DMS114 treated with DMSO at 0.1 percent for 48 hours (cell line): ENCODE results near the gene GPR107.

Experiments used
- DNase-seq: peaks from one replicate; lab custom pipeline; 2025; ENCODE audit not compliant: unreplicated experiment; lab: John Stamatoyannopoulos, UW

GPR107 gene

GRCh38 chr9:130053109-130053503 is 600 bp upstream of the GPR107 start:
- DNase-seq: no peak

GRCh38 chr9:130054325-130054786 is 650 bp downstream of the GPR107 start:
- DNase-seq: no peak

DNA sequence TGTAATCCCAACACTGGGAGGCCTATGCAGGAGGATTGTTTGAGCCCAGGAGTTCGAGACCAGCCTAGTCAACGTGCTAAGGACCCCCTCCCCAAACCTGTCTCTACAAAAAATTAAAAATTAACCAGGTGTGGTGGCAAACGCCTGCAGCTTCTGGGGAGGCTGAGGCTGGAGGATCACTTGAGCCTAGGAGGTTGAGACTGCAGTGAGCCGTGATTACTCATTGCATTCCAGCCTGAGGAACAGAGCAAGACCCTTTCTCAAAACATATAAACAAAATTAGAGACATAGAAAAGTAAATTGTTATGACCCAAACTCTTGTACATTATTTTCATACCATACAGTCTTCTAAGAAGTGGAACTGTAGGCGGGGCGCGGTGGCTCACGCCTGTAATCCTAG is 1.1 kb downstream of the GPR107 start:
- no peak for DNase-seq

GRCh38 chr9:130058154-130058553 is 4.4 kb downstream of the GPR107 start:
- no peak for DNase-seq

- no peak for DNase-seq
Observed at GRCh38 chr9:130058887-130059286, 5.2 kb downstream of the GPR107 start.

DNA sequence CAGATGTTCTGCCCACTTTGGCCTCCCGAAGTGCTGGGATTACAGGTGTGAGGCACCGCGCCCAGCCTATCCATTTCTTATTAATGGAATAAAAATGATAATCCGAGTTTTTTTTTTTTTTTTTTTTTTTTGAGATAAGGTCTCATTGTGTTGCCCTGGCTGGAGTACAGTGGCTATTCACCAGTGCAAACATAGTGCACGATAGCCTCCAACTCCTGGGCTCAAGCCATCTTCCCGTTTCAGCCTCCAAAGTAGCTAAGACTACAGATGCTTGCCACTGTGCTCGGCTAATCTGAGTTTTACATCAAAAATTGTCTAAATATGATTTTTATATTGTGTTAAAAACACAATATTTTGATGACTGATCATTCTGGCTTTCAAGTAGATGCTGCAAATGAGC is 6.6 kb downstream of the GPR107 start:
- DNase-seq: no peak

- DNase-seq: no peak
Observed at GRCh38 chr9:130062750-130063149, 9.0 kb downstream of the GPR107 start.

DNA sequence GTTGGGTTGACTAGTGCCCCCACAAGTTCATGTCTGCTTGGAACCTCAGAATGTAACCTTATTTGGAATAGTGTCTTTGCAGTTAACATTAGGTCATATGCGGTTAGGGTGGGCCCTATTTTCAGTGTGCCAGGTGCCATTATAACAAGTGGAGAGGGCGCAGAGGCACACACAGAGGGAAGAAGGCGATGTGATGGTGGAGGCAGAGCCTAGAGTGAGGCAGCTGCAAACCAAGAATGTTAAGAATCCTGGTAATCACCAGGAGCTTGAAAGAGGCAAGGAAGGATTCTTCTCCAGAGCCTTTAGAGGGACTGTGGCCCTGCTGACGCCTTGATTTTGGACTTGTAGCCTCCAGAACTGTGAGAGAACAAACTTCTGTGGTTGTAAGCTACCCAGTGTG is 10.9 kb downstream of the GPR107 start:
- no peak for DNase-seq

- no peak for DNase-seq
Observed at GRCh38 chr9:130069048-130069447, 15.3 kb downstream of the GPR107 start.

GRCh38 chr9:130072515-130073235 is 19.0 kb downstream of the GPR107 start:
- no peak for DNase-seq

DNA sequence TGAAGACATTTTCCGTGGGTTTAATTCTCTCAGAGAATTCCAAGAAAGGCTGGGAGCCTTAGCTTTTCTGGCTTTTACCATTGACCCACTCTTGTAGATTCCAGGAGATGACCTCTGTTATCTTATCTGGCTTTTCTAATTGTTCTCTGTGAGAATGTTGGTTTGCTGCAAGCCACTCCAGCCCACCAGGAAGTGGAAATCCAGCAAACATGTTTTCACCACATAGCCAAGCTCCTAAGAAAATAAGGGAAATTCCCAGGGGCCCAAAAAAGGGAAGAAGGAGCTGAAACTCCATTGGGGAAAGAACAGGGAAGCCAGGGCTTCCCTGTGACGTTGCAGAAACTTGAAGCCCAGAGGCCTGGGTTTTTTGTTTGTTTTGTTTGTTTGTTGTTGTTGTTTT is 19.7 kb downstream of the GPR107 start:
- no peak for DNase-seq

DNA sequence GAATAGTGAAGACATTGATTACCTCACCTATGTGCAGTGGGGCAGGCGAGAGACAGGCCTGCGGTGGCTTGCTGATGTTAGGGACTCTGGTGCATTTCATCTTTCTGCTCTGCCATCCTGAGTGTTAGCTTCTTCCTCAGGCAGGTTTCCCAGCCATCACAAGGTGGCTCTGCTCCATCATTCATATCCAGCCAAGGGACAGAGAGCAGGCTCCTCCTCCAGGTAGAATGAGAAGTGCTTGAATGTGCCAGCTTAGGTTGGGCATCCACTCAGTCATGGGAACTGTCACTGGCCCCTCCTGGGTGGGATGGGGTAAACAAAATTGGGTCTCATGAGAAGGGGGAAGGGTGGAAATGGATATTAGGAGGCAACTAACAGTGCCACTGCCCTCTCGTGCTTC is 24.8 kb downstream of the GPR107 start:
- DNase-seq: no peak

GRCh38 chr9:130084337-130084736 is 30.6 kb downstream of the GPR107 start:
- no peak for DNase-seq

DNA sequence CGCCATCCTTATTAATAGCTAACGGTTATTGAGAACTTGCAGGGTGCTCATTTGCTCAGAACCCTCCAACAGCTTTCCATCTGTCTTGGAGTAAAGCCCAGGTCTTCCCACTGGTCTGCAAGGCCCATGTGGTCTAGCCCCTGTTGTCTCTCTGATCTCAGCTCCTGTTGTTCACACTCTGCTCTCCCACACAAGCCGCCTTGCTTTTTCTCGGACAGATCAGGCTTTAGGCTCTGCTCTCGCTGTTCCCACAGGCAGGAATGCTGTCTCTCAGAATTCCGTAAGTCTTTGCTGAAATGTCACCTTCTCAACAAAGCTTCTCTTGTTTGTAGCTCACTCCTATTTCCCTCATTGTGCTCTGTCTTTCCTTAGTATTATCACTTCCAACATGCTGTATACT is 34.3 kb downstream of the GPR107 start:
- no peak for DNase-seq

DNA sequence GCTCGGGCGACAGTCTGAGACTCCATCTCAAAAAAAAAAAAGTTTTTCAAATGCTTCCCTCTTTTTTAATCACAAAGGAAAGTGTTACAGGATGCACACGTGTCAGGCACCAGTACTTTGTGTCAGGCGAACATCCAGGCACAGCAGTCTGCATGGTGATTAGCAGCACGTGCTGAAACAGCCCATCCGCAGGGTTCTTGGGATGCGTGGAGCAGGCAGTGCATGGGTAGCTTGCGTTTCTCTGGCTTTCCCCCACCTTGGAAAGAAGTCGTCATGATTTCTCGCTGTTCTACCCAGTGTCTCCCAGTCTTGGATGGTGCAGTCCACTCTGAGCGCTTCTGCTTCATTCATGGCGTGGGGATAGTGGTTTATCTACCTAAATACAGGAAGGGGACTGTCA is 35.4 kb downstream of the GPR107 start:
- DNase-seq: no peak

DNA sequence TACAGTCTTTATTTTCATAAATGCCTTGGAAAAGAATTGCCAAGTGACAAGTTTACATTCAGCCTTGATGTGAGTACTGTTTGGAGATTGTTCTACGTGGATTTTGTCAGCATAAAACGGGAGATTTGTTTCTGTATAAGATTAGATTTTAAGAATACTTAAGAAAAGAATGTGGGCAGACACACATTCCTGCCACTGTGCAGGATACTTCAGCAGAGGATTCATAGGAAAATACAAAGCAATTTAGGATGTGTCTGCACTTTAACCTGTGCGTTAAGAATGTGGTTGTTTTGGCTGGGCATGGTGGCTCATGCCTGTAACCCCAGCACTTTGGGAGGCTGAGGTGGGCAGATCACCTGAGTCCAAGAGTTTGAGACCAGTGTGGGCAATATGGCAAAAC is 37.2 kb downstream of the GPR107 start:
- no peak for DNase-seq

DNA sequence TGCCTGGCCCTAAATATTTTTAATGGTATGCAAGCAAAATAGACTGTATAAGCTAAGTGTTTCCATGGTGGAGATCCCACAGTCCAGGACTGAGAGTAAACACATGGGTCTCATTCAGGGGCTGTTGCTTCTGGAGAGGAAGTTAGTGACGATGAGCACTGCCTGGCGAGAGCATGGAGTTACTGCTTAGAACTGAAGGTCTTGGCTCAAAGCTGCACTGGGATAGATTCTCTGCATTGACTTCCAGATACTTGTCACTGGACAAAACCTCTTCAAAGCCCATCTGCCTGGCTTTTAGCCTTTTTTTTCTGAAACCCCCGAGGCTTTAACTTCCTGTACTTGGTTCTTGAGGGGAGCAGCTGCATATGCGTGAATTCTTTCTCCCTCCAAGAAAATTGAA is 39.2 kb downstream of the GPR107 start:
- DNase-seq: no peak

DNA sequence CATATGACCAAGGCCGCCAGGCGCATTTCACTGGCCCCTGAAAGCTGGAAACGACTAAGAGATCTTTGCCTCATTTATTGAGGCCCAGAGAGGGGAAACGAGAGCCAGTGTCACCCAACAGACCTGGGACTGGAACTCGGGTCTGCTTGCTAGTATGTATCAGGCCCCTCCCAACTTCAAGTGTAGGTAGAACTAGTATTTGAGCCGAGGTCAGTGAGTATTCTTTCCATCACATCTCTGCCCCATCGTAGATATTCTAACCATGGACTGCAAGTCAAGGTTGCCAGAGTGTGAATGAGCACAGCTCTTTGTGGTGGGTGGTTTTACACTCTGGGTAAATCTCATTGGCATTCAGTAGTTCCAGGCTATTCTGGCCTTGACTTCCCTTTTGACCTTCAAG is 42.2 kb downstream of the GPR107 start:
- DNase-seq: no peak

DNA sequence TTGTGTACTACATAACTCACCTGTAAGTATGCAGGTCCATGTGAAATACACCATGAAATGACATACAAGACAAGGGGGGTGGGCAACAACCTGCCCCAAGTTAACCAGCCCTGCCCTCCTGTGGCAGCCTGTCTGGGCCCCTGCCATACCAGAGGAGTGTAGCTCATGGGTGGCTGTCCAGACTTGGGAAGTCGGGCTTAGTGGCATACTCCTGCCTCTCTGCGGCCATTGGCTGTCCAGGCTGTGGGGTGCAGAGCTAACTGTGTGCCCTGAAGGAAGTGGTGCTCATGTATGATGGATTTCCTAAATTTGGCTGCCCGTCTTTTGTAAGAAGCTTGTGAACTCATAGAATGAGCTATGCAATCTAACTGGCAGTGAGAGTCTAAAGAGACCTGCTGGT is 47.0 kb downstream of the GPR107 start:
- DNase-seq: no peak

- DNase-seq: no peak
Observed at GRCh38 chr9:130101915-130102314, 48.2 kb downstream of the GPR107 start.

DNA sequence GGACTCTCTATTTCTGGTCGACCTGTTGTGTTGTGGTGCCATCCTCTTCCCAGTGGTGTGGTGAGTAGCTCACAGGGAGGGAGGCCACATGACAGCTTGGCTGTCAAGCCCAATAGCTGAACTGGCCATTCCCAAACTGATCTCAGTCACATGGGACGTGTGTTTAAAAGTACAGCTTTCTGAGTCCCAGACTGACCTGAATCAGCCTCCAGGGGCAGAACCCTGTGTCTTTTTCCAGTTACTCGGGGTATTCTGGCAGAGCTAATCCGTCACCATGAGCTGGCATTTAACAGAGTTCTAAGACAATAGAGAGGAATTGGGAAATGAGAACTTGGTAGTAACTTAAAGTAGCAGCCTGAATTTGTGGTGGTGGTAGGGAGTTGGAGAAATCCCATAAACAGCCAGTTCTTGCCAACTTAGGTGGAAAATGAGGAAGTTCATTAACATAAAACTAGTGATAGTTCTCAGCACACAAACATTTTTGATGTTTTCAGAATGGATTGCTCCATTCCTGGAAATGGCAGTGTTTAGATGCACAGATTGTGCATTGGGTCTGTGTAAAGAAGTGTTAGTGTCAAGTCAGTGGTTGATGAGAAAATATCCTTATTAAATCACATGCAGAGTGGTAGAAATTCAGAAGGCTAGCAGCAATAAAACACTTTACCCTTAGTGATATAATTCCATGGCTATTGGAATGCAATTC is 50.9 kb downstream of the GPR107 start:
- no peak for DNase-seq

DNA sequence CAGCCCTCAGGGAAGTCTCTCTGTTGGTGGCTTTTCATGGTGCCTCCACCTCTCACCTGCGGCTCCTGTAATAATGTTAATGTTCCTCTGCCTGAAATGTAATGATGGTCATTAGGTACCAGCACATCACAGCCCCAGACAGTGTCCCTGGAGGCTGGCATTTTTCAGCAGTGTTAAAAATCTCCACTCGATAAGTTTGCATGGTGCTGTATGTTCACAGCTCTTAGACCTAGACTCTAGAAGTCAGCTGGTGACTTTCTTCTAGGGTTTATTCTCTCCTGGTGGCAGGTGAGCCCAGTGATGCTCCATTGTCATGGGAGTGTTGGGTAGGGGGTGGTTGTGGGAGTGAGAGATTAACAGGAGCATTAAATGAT is 53.1 kb downstream of the GPR107 start:
- DNase-seq: no peak
